GM12878 (cell line): ENCODE results near the gene DNMBP. TPM values are rescaled to one million over a fixed set of nuclear protein-coding genes. Genes with fewer than 3 reads are reported as not detected.

Experiments
- ATAC-seq: fragments of 200-7000 bp; cut with Tn5 transposase; 3 replicates; pipeline ENCODE4 v1.9.1; 2020; ENCODE audit warnings: mild to moderate bottlenecking, moderate library complexity
- BruUV-seq: library from RNA; stranded (reverse); fragments of 400-500 nt; replicated peaks from 2 replicates; lab custom pipeline; 2021; lab: Mats Ljungman, UMichigan
- CTCF ChIA-PET: fragments of 300-600 bp; sonication (Branson Sonifier 250); formaldehyde crosslinking; extraction: SDS; loops from one replicate; lab custom pipeline; 2021; ENCODE audit warnings: inconsistent platforms; lab: Yijun Ruan, JAX
- POLR2A ChIA-PET: fragments of 350-600 bp; formaldehyde crosslinking; extraction: SDS; loops from one replicate; lab custom pipeline; 2021; ENCODE audit warnings: inconsistent platforms; lab: Charles Lee
- RAD21 ChIA-PET: fragments of 300-600 bp; sonication (Branson Sonifier 250); formaldehyde crosslinking; loops from one replicate; lab custom pipeline; 2023; ENCODE audit warnings: antibody characterized with exemption; ENCODE audit not compliant: unreplicated experiment; lab: Charles Lee
- SMC1A ChIA-PET: fragments of 300-600 bp; sonication (Branson Sonifier 250); formaldehyde crosslinking; loops from one replicate; lab custom pipeline; 2023; ENCODE audit not compliant: unreplicated experiment, uncharacterized antibody; lab: Charles Lee
- DNase-seq: peaks from one replicate; pipeline ENCODE4 v3.0.0-alpha.2; 2011; ENCODE audit warnings: low read depth, low spot score
- FAIRE-seq: peaks from 3 replicates; lab custom pipeline; 2011; peaks lifted over from hg19 to GRCh38; lab: Jason Lieb, UNC
- H2AFZ ChIP-seq: 2 replicates; pipeline ENCODE4 v1.6.0; 2011; ENCODE audit warnings: low read depth, low read length, control low read depth; ENCODE audit not compliant: control insufficient read depth
- H3K27ac ChIP-seq: 2 replicates; pipeline ENCODE4 v1.5.1; 2011; ENCODE audit warnings: control low read depth; ENCODE audit not compliant: control insufficient read depth, insufficient read depth
- H3K27me3 ChIP-seq, 2 experiments: replicated peaks in 1 of 2; 2 replicates each; pipeline versions ENCODE4 v1.6.0 to v1.6.1; 2011; ENCODE audit warnings: low read length in 1 of 2; ENCODE audit not compliant: control insufficient read depth in 2 of 2, insufficient read depth in 2 of 2
- H3K36me3 ChIP-seq, 2 experiments: 2 replicates each; pipeline ENCODE4 v1.5.1; 2011; ENCODE audit warnings: low read length in 1 of 2; ENCODE audit not compliant: control insufficient read depth in 2 of 2, insufficient read depth in 2 of 2
- H3K4me1 ChIP-seq: 2 replicates; pipeline ENCODE4 v1.6.1; 2011; ENCODE audit warnings: mild to moderate bottlenecking, low read length, moderate library complexity, mixed read lengths; ENCODE audit not compliant: control insufficient read depth, insufficient read depth
- H3K4me2 ChIP-seq: 2 replicates; pipeline ENCODE4 v1.6.0; 2011; ENCODE audit warnings: control low read depth; ENCODE audit not compliant: control insufficient read depth, insufficient read depth
- H3K4me3 ChIP-seq: fragments of 200-600 bp; sonication (generic); 2 replicates; pipeline ENCODE4 v1.5.1; 2016
- H3K79me2 ChIP-seq: 2 replicates; pipeline ENCODE4 v1.6.0; 2011; ENCODE audit warnings: low read length; ENCODE audit not compliant: control insufficient read depth, insufficient read depth
- H3K9ac ChIP-seq: 2 replicates; pipeline ENCODE4 v1.8.0; 2011; ENCODE audit warnings: low read length, control low read depth, mixed read lengths; ENCODE audit not compliant: control insufficient read depth, insufficient read depth
- H3K9me3 ChIP-seq: replicated peaks from 3 replicates; pipeline ENCODE4 v1.5.1; 2011; ENCODE audit warnings: mild to moderate bottlenecking, low read length; ENCODE audit not compliant: control insufficient read depth, insufficient read depth
- H4K20me1 ChIP-seq: 2 replicates; pipeline ENCODE4 v1.6.0; 2011; ENCODE audit not compliant: control insufficient read depth, insufficient read depth
- BACH1 ChIP-seq: fragments of 450-650 bp; IDR thresholded peaks from 2 replicates; pipeline ENCODE4 v1.6.1; 2017; ENCODE audit warnings: mild to moderate bottlenecking, borderline replicate concordance
- EGR1 ChIP-seq, 2 experiments: IDR thresholded peaks; 1 replicate in 1 of 2; 2 replicates in 1 of 2; pipeline ENCODE4 v1.6.1; 2011 to 2012; ENCODE audit warnings: low read depth in 2 of 2, low read length in 2 of 2, borderline replicate concordance in 1 of 2, mild to moderate bottlenecking in 1 of 2, moderate library complexity in 1 of 2
- ETV6 ChIP-seq, 2 experiments: fragments of 450-650 bp in 1 of 2; IDR thresholded peaks in 1 of 2; conservative IDR thresholded peaks in 1 of 2; 2 replicates each; pipeline ENCODE4 v1.6.1; 2014; ENCODE audit warnings: antibody characterized with exemption in 1 of 2, borderline replicate concordance in 1 of 2, low read depth in 1 of 2, mild to moderate bottlenecking in 1 of 2, moderate library complexity in 1 of 2
- HDGF ChIP-seq: fragments of 450-650 bp; IDR thresholded peaks from 2 replicates; pipeline ENCODE4 v1.6.1; 2016; ENCODE audit warnings: antibody characterized with exemption
- HSF1 ChIP-seq: fragments of 150-350 bp; IDR thresholded peaks from 2 replicates; pipeline ENCODE4 v1.6.1; 2014; ENCODE audit warnings: mild to moderate bottlenecking, low read depth, low read length
- IKZF2 ChIP-seq, 2 experiments: fragments of 450-650 bp; IDR thresholded peaks; 2 replicates each; pipeline ENCODE4 v1.6.1; 2017; ENCODE audit warnings: mild to moderate bottlenecking in 2 of 2, moderate library complexity in 2 of 2
- IRF5 ChIP-seq: fragments of 450-650 bp; IDR thresholded peaks from 2 replicates; pipeline ENCODE4 v1.6.1; 2017; ENCODE audit warnings: borderline replicate concordance
- MEF2A ChIP-seq: IDR thresholded peaks from 2 replicates; pipeline ENCODE4 v1.6.1; 2011; ENCODE audit warnings: low read depth, mild to moderate bottlenecking, low read length, moderate library complexity; ENCODE audit not compliant: insufficient read depth
- MYB ChIP-seq: fragments of 150-350 bp; IDR thresholded peaks from 2 replicates; pipeline ENCODE4 v1.6.1; 2014; ENCODE audit warnings: mild to moderate bottlenecking, low read depth, low read length, borderline replicate concordance
- RELA ChIP-seq: fragments of 450-650 bp; IDR thresholded peaks from 2 replicates; pipeline ENCODE4 v1.8.0; 2014; ENCODE audit warnings: borderline replicate concordance; ENCODE audit not compliant: partially characterized antibody
- RUNX3 ChIP-seq: IDR thresholded peaks from 2 replicates; pipeline ENCODE4 v1.6.1; 2012; ENCODE audit warnings: low read length, inconsistent platforms
- SMAD5 ChIP-seq: IDR thresholded peaks from 2 replicates; pipeline ENCODE4 v1.6.1; 2016; ENCODE audit warnings: antibody characterized with exemption, low read depth
- SPI1 ChIP-seq: IDR thresholded peaks from 2 replicates; pipeline ENCODE4 v1.6.1; 2011; ENCODE audit warnings: low read depth, mild to moderate bottlenecking, low read length, moderate library complexity, borderline replicate concordance; ENCODE audit not compliant: insufficient read depth
- YBX1 ChIP-seq: fragments of 450-650 bp; IDR thresholded peaks from 2 replicates; pipeline ENCODE4 v1.6.1; 2016; ENCODE audit warnings: antibody characterized with exemption
- YY1 ChIP-seq: IDR thresholded peaks from 2 replicates; pipeline ENCODE4 v1.6.1; 2011; ENCODE audit warnings: low read depth, mild to moderate bottlenecking, low read length
- ZBTB11 ChIP-seq: fragments of 450-650 bp; formaldehyde crosslinking; IDR thresholded peaks from 2 replicates; pipeline ENCODE4 v1.5.0; 2022; ENCODE audit warnings: mild to moderate bottlenecking, missing genetic modification characterization
- WGBS: methylation state at CpG from one replicate; pipeline ENCODE4 v1.1.6; 2016; ENCODE audit warnings: low lambda C conversion rate; ENCODE audit not compliant: insufficient replicate concordance, insufficient coverage; ENCODE audit errors: missing lambda C conversion rate; 5-methylcytosine and 5-hydroxymethylcytosine counted together
- in situ Hi-C: fragments of 300-500 bp; cut with MboI; formaldehyde crosslinking; loops from 9 replicates; pipeline ENCODE4 v1.14.3; 2018; ENCODE audit warnings: mixed read lengths
- intact Hi-C: fragments of 100-400 bp; cut with micrococcal nuclease; formaldehyde crosslinking; loops from one replicate; pipeline ENCODE4 v1.14.2; 2022; ENCODE audit not compliant: unreplicated experiment
- polyA plus RNA-seq, 11 experiments: library from polyadenylated mRNA; depleted of rRNA in 4 of 11; unstranded in 6 of 11; stranded (reverse) in 5 of 11; fragments of >200 nt; fragmentation: Nextera tagmentation in 4 of 11; fragmentation: Illumina TruSeq in 1 of 11; extraction: Ambion mirVana in 4 of 11; extraction: Trizol in 1 of 11; gene quantifications; 1 replicate in 1 of 11; 2 replicates in 10 of 11; pipeline versions ENCODE4 v1.2.1 to v1.2.3, GENCODE V29; 2011 to 2016; ENCODE audit warnings: inconsistent platforms in 2 of 11, missing spikeins in 2 of 11, low read depth in 1 of 11
- total RNA-seq, 4 experiments: library from RNA; depleted of rRNA in 3 of 4; stranded (reverse); fragments of >200 nt in 3 of 4; fragmentation: Illumina TruSeq in 1 of 4; extraction: Trizol in 1 of 4; gene quantifications; 2 replicates each; pipeline versions ENCODE4 v1.2.1 to v1.2.3, GENCODE V29; 2013 to 2021

DNMBP gene
- total and polyA plus RNA-seq, 10 of the 15 experiments (the other 5 are each of a cell fraction or from before 2014, with no cell fraction given): 7.1 to 45.0 (median 22.0) TPM

- in situ Hi-C loops (no loop called here), intact Hi-C loops (loop anchor here (2.0 kb wide), 1 partner anchor 40 kb away; no protein-coding TSS in a partner anchor)
- WGBS: 13% methylated on average over 4 of the region's 4 CpGs
- peak; percentile 54 for ATAC-seq
- RAD21 ChIA-PET: interaction anchor here (0.6 to 11.0 kb wide), 9 partner anchors 8 to 160 kb away, joined by 3 to 255 read pairs (median 5); no protein-coding TSS in a partner anchor
- H3K4me2 ChIP-seq: peak overlapping the region; percentile 92
- peak overlapping the region; percentile 93 for H3K9ac ChIP-seq
- POLR2A ChIA-PET: interaction anchor here (0.6 to 10.9 kb wide), 7 partner anchors 8 to 165 kb away, joined by 3 to 124 read pairs (median 5); no protein-coding TSS in a partner anchor
- CTCF ChIA-PET: interaction anchor here (0.6 to 16.1 kb wide), 9 partner anchors 10 to 264 kb away, joined by 3 to 318 read pairs (median 5); no protein-coding TSS in a partner anchor
- TSS peak; percentile 33 for BruUV-seq
- peak overlapping the region; percentile 67 for H3K27ac ChIP-seq
- no peaks in the 10 kb centered on the region for H4K20me1 ChIP-seq
- no peak overlapping the region for H2AFZ ChIP-seq
- H3K79me2 ChIP-seq: peaks cover 84% of the 10 kb centered on the region
- H3K27me3 ChIP-seq: no peaks in the 10 kb centered on the region
- H3K4me3 ChIP-seq: peak overlapping the region; percentile 97
- peaks cover 8% of the 10 kb centered on the region; the same call in 1 of the 2 replicates for H3K4me1 ChIP-seq
- DNase-seq: peak; percentile 55
- no peaks in the 10 kb centered on the region; the same call in 2 of the 3 replicates for H3K9me3 ChIP-seq
- no peak for FAIRE-seq
- SMC1A ChIA-PET: interaction anchor here (0.9 to 26.2 kb wide), 12 partner anchors 8 to 161 kb away, joined by 3 to 531 read pairs (median 5); no protein-coding TSS in a partner anchor
- H3K36me3 ChIP-seq: 0 out of 4 replicates have a peak, but pooled peaks cover 0 to 3% of the 10 kb centered on the region in 2 experiments
- TF ChIP-seq YY1: no peak
- TF ChIP-seq ZBTB11: 0 out of 2 replicates have a peak, but pooled peaks have one; percentile 7
- TF ChIP-seq SMAD5: no peak
- TF ChIP-seq SPI1: peak; percentile 84; the same call in 1 of the 2 replicates
- TF ChIP-seq IRF5: 0 out of 2 replicates have a peak, but pooled peaks have one; percentile 9
- no peak for TF ChIP-seq YBX1
- peak; percentile 52; the same call in 1 of the 2 replicates for TF ChIP-seq HDGF
- peak in 1 of 2 experiments; percentile 63; a peak in 1 of 3 replicates for TF ChIP-seq EGR1 (IDR thresholded peaks at IDR 0.05; ENCODE audit: borderline replicate concordance in 1 of 2, low read depth in 2 of 2, low read length in 2 of 2)
- TF ChIP-seq ETV6 (conservative IDR thresholded peaks at IDR 0.05 in 1 of 2, IDR thresholded peaks at IDR 0.05 in 1 of 2; ENCODE audit: borderline replicate concordance in 1 of 2, low read depth in 1 of 2): no peak
- TF ChIP-seq RELA: no peak
- TF ChIP-seq MEF2A: no peak
- TF ChIP-seq BACH1: no peak
- peak; percentile 20 to 38; a peak in 1 of 4 replicates for TF ChIP-seq IKZF2 (IDR thresholded peaks at IDR 0.05)
- no peak for TF ChIP-seq HSF1
- 0 out of 2 replicates have a peak, but pooled peaks have one; percentile 19 for TF ChIP-seq RUNX3
- TF ChIP-seq MYB: no peak
Measured at GRCh38 chr10:100006243-100006886, 3.4 kb downstream of the DNMBP start.
